Ovary (tissue), 9 donors: Measurements from ENCODE around the gene STAT1. TPM values are rescaled to one million over a fixed set of nuclear protein-coding genes. Genes with fewer than 3 reads are reported as not detected.
"Not testable (repeated sequence)": the region's sequence is repeated elsewhere in the genome, so short reads cannot be mapped to it uniquely, and the experiment has no call there.

Experiments used
- DNase-seq, 5 donors: peaks; one replicate each; pipeline ENCODE4 v3.0.0-alpha.2; 2019 to 2020
- H3K27ac ChIP-seq, 2 donors: fragments of 200-600 bp; one replicate each; pipeline versions ENCODE4 v1.5.1 to v1.8.0; 2019 to 2022
- H3K27me3 ChIP-seq: fragments of 200-600 bp; one replicate; pipeline ENCODE4 v1.8.0; 2022
- H3K36me3 ChIP-seq: fragments of 200-600 bp; sonication (generic); one replicate; pipeline ENCODE4 v1.5.1; 2019
- H3K4me1 ChIP-seq: one replicate; pipeline ENCODE4 v1.8.1; 2013; ENCODE audit warnings: mild to moderate bottlenecking, moderate library complexity; ENCODE audit not compliant: insufficient read depth
- H3K4me3 ChIP-seq: fragments of 200-600 bp; sonication (generic); one replicate; pipeline ENCODE4 v1.5.1; 2017
- H3K9me3 ChIP-seq, 2 donors: fragments of 200-600 bp in 1 of 2; sonication (generic) in 1 of 2; one replicate each; pipeline versions ENCODE4 v1.5.1 to v1.8.1; 2013 to 2019; ENCODE audit warnings: mild to moderate bottlenecking in 1 of 2, moderate library complexity in 1 of 2
- EP300 ChIP-seq: sonication (generic); formaldehyde crosslinking; IDR thresholded peaks from one replicate; pipeline ENCODE4 v1.6.1; 2017; ENCODE audit warnings: antibody characterized with exemption
- POLR2A ChIP-seq: fragments of 450-650 bp; IDR thresholded peaks from one replicate; pipeline ENCODE4 v1.6.1; 2017; ENCODE audit warnings: antibody characterized with exemption, mild to moderate bottlenecking, moderate library complexity
- WGBS, 3 donors: extraction: QIAGEN DNeasy Blood & Tissue Kit in 1 of 3; methylation state at CpG; one replicate each; pipeline versions ENCODE4 v1.1.5 to v1.1.7; 2013 to 2017; 5-methylcytosine and 5-hydroxymethylcytosine counted together
- intact Hi-C, 4 donors: fragments of 100-400 bp; cut with DNase I; formaldehyde crosslinking; loops; one replicate each; pipeline versions ENCODE4 v1.11.0 to v1.15.1; 2022 to 2023
- polyA plus RNA-seq, 2 donors: library from polyadenylated mRNA; stranded (reverse); fragments of 200-250 nt in 1 of 2; fragments of 350-450 nt in 1 of 2; fragmentation: Illumina TruSeq in 1 of 2; extraction: RNeasy Lipid Tissue Mini Kit (QIAGEN cat#74804) in 1 of 2; gene quantifications; one replicate each; pipeline ENCODE4 v1.2.3, GENCODE V29; 2013 to 2014
- total RNA-seq, 7 donors: library from RNA; depleted of rRNA in 2 of 7; stranded (reverse); fragments of >200 nt in 2 of 7; fragmentation: NEBNext Ultra II Directional in 3 of 7; extraction: Animal tissue kit (Norgen Biotek cat#: 25700) in 3 of 7; gene quantifications; one replicate each; pipeline versions ENCODE4 v1.1.0 to v1.2.4, GENCODE V29; 2016 to 2023
- TF ChIP-seq, protein P1 (sequence below), 3 donors: fragments of 450-650 bp in 2 of 3; fragments of 200-600 bp in 1 of 3; IDR thresholded peaks; one replicate each; pipeline versions ENCODE4 v1.5.1 to v1.8.0; 2016 to 2022; ENCODE audit warnings: antibody characterized with exemption in 3 of 3, mild to moderate bottlenecking in 1 of 3
- donor health status: DM: no; HTN: no; CAD: no; lungs with moderate emphysema.
- donor health status: DM: no; HTN: no; CAD: no.
- donor health status: Bipolar disorder and iron deficiency.
- donor health status: DM: yes; HTN: yes; CAD: no.
- donor health status: DM: no; HTN: no; CAD: no.
- donor health status: DM: yes; HTN: yes; CAD: no.

Gene STAT1
- total and polyA plus RNA-seq, 9 donors: 27.3 to 89.2 (median 46.4) TPM

DNA sequence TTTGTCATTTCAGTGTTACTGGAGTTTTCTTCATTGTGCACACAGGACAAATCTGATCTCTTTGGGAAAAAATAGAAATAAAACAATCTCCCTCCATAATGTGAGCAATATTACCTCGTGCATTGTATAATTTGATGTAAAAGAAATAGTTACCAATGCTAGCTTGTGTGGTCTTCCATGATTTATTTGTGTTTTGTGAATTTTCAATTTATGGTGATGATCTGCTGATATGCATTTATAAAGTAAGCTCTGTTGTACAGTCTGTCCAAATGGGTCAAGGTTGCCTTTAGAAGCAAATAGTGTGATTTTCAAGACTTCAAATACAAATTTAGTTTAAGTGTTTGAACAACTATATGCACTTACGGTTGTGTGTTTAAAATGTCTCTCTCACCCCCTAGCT lies 50.9 kb downstream of the STAT1 start:
- 83 to 90% (median 85%) methylated on average over 2 of the region's 2 CpGs for WGBS, 3 donors
- Histone ChIP-seq H3K4me1 (no peaks in the 10 kb centered on the region), H3K4me3 (no peak overlapping the region), H3K36me3 (no peaks in the 10 kb centered on the region), H3K9me3 (no peaks in the 10 kb centered on the region), H3K27ac (no peak overlapping the region), H3K27me3 (no peaks in the 10 kb centered on the region)
- no peak for DNase-seq
- no peak for TF ChIP-seq EP300
- intact Hi-C loops: no loop called here

DNA sequence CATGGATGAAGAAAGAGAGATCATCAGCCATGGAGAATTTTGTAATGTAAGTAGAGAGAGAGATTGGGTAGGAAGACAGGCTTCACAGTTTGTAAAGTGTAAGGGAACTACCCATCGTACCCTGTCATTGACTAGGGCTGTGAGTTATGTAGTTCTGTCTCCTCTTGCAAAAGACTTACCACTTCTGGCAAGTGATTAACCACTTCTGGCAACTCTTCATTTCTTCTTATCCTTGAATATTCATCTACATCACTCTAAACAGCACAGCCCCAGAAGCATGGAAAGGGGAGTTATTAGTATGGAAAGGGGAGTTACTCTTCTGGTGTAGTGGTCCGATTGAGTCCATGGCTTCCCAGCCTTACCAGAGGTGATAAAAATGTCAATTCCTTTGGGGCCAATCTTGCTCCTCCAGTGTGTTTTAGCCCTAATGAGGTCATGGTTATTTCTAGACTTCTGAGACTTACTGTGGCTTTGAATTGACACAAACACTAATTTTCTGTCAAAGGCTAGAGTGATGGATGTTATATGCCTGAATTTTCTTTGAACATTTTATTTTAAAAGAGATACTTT lies 52.0 kb downstream of the STAT1 start:
- DNase-seq: no peak
- Histone ChIP-seq H3K36me3 (no peaks in the 10 kb centered on the region), H3K9me3 (no peaks in the 10 kb centered on the region), H3K4me3 (no peak overlapping the region), H3K4me1 (no peaks in the 10 kb centered on the region), H3K27me3 (no peaks in the 10 kb centered on the region), H3K27ac (no peak overlapping the region)
- TF ChIP-seq EP300 (no peak), POLR2A (no peak)
- TF ChIP-seq, protein P1, sequence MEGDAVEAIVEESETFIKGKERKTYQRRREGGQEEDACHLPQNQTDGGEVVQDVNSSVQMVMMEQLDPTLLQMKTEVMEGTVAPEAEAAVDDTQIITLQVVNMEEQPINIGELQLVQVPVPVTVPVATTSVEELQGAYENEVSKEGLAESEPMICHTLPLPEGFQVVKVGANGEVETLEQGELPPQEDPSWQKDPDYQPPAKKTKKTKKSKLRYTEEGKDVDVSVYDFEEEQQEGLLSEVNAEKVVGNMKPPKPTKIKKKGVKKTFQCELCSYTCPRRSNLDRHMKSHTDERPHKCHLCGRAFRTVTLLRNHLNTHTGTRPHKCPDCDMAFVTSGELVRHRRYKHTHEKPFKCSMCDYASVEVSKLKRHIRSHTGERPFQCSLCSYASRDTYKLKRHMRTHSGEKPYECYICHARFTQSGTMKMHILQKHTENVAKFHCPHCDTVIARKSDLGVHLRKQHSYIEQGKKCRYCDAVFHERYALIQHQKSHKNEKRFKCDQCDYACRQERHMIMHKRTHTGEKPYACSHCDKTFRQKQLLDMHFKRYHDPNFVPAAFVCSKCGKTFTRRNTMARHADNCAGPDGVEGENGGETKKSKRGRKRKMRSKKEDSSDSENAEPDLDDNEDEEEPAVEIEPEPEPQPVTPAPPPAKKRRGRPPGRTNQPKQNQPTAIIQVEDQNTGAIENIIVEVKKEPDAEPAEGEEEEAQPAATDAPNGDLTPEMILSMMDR (IDR thresholded peaks at IDR 0.05): no peak
- WGBS, 3 donors: 69 to 75% (median 72%) methylated on average over 2 of the region's 2 CpGs
- intact Hi-C loops: no loop called here

DNA sequence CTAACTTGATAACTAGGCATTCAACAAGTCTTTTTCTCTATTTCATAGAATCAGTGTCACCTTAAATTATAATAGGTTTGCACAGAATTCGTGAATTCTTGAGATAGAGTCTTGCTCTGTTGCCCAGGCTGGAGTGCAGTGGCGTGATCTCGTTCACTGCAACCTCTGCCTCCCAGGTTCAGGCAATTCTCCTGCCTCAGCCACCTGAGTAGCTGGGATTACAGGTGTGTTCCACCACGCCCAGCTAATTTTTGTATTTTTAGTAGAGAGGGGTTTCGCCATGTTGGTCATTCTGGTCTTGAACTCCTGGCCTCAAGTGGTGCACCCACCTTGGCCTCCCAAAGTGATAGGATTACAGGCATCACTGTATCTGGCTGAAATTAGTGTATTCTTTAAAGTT lies 52.9 kb downstream of the STAT1 start:
- DNase-seq, H3K36me3 ChIP-seq, intact Hi-C loops: not testable (repeated sequence)

DNA sequence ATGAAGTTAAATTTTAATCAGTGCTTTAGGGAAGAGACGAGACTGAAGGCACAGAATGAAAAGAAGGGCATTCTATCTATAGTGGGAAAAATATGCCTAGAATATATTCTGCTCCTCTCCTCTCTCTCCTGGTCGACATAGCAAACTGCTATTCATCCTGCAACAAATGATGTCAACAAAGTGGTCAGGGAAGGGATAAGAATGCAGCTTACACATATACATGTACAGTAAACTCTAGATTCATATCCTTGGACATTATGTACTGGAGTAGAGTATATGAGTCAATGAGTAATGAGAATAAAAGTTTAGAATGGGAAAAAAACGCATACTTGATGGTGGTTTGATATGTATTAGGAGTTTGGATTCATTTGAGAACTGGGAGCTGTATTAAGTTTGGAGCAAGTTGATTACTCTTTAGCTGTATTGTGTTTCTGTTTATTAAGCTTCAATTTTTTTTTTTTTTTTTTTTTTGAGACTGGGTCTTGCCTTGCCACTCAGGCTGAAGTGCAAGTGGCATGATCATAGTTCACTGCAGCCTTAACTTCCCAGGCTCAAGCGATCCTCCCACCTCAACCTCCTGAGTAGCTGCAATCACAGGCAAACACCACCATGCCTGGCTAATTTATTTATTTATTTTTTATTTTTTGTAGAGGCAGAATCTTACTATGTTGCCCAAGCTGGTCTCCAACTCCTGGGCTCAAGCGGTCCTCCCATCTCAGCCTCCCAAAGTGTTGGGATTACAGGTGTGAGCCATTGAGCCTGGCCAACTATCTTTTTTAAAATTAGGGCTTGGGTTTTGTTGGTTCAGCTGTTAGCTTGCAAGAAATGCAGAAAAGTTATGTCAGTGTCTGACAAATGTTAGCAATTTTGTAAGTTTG lies 53.8 kb downstream of the STAT1 start:
- DNase-seq: no peak
- Histone ChIP-seq H3K27ac (no peak overlapping the region), H3K4me3 (no peak overlapping the region), H3K9me3 (no peaks in the 10 kb centered on the region), H3K36me3 (no peaks in the 10 kb centered on the region), H3K27me3 (no peaks in the 10 kb centered on the region), H3K4me1 (no peaks in the 10 kb centered on the region)
- no peak for TF ChIP-seq POLR2A
- TF ChIP-seq, protein P1 (IDR thresholded peaks at IDR 0.05): no peak
- no peak for TF ChIP-seq EP300
- intact Hi-C loops: no loop called here
- 64 to 74% (median 64%) methylated on average over 5 of the region's 5 CpGs for WGBS, 3 donors

More for the DNA sequence above, 52.9 kb downstream of the STAT1 start:
- H3K27ac ChIP-seq, H3K27me3 ChIP-seq, H3K4me3 ChIP-seq, H3K4me1 ChIP-seq, H3K9me3 ChIP-seq: not testable (repeated sequence)
- WGBS, 3 donors: 93 to 97% (median 96%) methylated on average over 5 of the region's 5 CpGs

DNA sequence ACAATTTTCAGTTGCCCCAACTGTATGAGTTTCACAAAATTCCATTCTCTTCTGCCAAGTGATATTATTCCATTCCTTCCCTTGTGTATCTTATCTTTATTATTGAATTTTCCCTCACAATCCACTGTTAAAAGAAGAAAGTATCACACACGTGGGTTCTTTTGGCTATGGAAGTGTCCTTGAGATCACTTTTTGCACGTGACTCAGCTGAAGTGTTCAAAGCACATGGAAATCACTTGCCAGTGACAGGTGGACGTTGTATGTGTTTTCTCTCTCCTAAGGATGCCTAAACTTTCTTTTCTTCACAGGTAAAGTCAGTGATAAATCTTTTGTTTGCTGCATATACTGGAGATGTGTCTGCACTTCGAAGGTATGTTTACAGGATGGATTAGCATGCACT lies 60.7 kb downstream of the STAT1 start:
- no peak overlapping the region for H3K4me3 ChIP-seq
- no peak overlapping the region for H3K27ac ChIP-seq
- no peak for TF ChIP-seq POLR2A
- TF ChIP-seq, protein P1 (IDR thresholded peaks at IDR 0.05): no peak
- no peak for TF ChIP-seq EP300
- no peaks in the 10 kb centered on the region for H3K36me3 ChIP-seq
- DNase-seq: no peak
- peaks cover 7% of the 10 kb centered on the region for H3K4me1 ChIP-seq
- intact Hi-C loops: no loop called here
- no peaks in the 10 kb centered on the region for H3K9me3 ChIP-seq
- H3K27me3 ChIP-seq: no peaks in the 10 kb centered on the region
- 7 to 22% (median 8%) methylated on average over 4 of the region's 4 CpGs for WGBS, 3 donors
